ENCODE measurements around the gene TFPI2. TPM values are rescaled to one million over a fixed set of nuclear protein-coding genes. Genes with fewer than 3 reads are reported as not detected.

TFPI2 gene, protein sequence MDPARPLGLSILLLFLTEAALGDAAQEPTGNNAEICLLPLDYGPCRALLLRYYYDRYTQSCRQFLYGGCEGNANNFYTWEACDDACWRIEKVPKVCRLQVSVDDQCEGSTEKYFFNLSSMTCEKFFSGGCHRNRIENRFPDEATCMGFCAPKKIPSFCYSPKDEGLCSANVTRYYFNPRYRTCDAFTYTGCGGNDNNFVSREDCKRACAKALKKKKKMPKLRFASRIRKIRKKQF
- total RNA-seq, result 10 to 100 TPM in 1 of 4 donors, 1 to 10 TPM in 2, under 1 TPM in 1; 0.44 to 10.7 (median 4.8) TPM

DNA sequence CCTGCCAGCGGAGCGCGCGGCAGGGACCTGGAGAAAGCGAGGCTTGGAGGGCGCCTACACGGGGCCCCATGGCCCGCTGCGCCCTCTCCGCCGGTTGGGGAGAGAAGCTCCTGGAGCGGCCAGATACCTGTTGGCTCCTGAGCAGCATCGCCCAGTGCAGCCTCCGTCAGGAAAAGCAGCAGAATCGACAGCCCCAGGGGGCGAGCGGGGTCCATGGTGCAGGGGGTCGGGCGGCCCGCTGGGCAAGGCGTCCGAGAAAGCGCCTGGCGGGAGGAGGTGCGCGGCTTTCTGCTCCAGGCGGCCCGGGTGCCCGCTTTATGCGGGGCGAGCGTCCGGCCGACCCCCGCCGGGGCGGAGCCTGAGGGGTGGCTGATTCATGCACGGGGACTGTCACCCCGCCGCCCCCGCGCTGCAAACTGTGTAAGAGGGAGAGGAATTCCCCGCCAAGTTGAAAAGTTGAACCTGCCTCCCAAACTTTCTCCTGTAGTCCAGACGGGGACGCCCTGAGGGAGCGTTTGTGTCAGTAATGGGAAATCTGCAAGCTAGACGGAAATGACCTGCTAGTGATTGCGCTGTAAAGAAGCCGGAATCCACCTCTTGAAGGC is at the start of gene TFPI2:
Gene TFPI2, minus strand, starts transcription at position 290 of the 605 bp plus-strand sequence. Its CDS starts 75 bp downstream, at position 215.
- TF ChIP-seq, protein P1, sequence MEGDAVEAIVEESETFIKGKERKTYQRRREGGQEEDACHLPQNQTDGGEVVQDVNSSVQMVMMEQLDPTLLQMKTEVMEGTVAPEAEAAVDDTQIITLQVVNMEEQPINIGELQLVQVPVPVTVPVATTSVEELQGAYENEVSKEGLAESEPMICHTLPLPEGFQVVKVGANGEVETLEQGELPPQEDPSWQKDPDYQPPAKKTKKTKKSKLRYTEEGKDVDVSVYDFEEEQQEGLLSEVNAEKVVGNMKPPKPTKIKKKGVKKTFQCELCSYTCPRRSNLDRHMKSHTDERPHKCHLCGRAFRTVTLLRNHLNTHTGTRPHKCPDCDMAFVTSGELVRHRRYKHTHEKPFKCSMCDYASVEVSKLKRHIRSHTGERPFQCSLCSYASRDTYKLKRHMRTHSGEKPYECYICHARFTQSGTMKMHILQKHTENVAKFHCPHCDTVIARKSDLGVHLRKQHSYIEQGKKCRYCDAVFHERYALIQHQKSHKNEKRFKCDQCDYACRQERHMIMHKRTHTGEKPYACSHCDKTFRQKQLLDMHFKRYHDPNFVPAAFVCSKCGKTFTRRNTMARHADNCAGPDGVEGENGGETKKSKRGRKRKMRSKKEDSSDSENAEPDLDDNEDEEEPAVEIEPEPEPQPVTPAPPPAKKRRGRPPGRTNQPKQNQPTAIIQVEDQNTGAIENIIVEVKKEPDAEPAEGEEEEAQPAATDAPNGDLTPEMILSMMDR (IDR thresholded peaks at IDR 0.05; ENCODE audit: low read depth), result no peak

DNA sequence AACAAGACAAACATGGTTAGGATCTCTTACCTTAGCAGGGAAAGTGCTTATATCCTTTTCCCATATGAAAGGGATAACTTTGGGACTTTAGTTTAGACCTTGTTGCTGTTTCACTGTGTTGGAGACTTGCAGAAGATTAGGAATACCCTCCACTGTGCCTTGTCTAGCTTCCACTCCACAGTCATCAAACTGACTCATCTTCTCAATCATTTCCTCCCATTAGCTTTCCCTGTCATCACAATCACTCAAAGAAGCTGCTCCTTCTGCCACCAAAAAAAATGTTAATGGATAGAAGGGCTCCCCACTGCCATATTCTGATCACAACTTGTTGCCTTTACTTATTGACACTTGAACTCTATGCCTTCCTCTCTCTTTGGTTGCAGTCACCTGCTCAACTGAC is 47.7 kb upstream of the TFPI2 start:
- TF ChIP-seq, protein P1 (IDR thresholded peaks at IDR 0.05; ENCODE audit: low read depth), result no peak

DNA sequence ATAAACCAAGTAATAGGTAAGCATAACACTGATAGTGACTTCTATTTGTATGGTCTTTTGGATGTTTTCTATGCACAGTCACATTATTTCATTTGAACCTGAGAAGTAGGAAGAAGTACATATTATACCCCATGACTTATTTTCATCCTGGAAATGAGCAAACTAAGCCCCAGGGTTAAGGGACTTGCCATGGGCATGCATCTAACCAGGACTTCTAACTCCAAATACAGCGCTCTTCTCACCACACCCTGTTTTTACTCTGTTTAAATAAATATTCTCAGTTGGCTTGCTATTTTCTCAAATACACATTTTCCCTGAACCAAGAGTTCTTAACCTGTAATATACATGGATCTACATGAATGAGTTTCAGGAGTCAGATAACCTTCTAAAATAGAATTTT is 47.3 kb upstream of the TFPI2 start:
- TF ChIP-seq, protein P1 (IDR thresholded peaks at IDR 0.05; ENCODE audit: low read depth), result no peak

DNA sequence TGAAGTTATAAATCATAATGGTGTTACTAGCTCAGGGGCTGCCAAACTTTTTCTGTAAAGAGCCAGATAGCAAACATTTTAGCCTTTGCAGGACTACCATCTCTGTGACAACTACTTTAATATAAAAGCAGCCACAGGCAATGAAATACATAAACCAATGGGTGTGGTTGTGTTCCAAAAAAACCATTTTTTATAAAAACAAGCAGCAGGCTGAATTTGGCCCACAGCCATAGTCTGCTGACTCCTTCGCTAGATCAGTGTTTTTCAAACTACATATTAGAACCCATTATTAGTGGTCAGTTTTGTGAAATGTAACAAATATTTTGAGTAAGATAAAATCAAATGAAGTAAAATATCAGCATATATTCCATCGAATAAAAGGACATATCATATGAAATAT is 44.5 kb upstream of the TFPI2 start:
- TF ChIP-seq, protein P1 (IDR thresholded peaks at IDR 0.05; ENCODE audit: low read depth), result no peak

DNA sequence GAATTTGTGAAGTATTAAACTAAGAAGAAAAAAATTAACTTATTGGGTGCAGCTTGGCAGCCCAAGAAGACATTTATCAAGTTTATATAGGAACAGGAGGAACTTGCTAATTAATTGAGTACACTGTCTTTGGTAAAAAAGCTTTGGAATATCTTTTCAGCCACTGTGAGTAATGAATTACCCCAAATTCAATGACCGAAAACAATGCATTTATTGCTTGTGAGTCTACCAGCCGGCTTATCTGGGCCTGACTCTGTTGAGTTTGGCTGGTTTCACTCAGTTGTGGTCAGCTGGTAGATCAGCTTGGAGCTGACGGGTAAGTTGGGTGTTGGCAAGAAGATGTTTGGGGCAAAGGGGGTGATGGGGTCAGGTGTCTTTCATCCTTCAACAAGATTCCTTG is 42.6 kb upstream of the TFPI2 start:
- TF ChIP-seq, protein P1 (IDR thresholded peaks at IDR 0.05; ENCODE audit: low read depth), result no peak

DNA sequence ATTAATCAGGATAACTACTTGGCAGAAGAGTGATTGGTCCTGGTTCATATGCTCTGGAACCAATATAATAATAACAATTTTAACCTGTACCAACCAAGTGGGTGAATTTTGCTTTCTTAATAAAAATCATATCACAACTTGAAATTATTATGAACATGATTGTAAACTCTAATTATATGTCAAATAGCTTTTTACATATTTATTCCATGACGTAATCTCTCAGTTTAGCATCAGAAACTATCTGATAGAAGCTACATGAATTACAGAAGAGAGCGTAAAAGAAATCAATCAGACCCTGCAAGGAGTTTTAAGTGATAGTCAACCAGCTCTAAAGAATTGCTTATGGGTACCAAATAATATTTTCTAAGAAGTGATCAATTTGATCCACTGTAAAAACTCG is 41.1 kb upstream of the TFPI2 start:
- TF ChIP-seq, protein P1 (IDR thresholded peaks at IDR 0.05; ENCODE audit: low read depth), result no peak

DNA sequence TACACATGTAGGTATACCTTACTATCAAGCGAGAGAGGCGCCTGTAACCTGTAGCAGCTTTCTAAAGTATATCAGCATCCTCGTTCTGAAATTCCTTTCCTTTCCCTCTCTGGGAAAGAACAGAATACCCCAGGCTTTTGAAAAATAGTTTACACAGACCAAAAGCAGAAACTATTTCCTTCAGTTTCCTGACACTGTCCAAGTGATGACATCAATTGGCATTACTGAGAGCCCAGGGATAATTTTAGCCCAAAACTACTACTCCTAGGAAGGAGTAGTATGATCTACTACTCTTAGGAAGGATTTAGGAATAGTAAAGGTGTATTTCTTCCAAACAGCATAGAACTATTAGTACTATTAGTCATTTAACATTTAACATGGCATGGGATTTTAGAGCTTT is 37.0 kb upstream of the TFPI2 start:
- TF ChIP-seq, protein P1 (IDR thresholded peaks at IDR 0.05; ENCODE audit: low read depth), result no peak
